ENCODE results near the gene B4GALNT1.
A peak's percentile ranks its signal among the peaks of the same experiment; 100 is the strongest.
"Not testable (repeated sequence)": the region's sequence is repeated elsewhere in the genome, so short reads cannot be mapped to it uniquely, and the experiment has no call there.

Gene B4GALNT1

GRCh38 chr12:57590864-57591781 lies 41.9 kb downstream of the B4GALNT1 start, which contains the start of gene PIP4K2C:
Gene PIP4K2C, plus strand, starts transcription at chr12:57591192. Its CDS starts 98 bp downstream, at chr12:57591290.
- DNase-seq (ENCODE audit: low spot score), result peak; percentile 86
- ChIA-PET POLR2A (ENCODE audit: low non-redundant PET) (no interaction called here), CTCF (interaction anchor here (0.6 to 3.3 kb wide), 9 partner anchors 8 to 116 kb away, joined by 3 to 26 read pairs (median 4); partner anchors contain the start of genes B4GALNT1 and OS9)
- TF ChIP-seq CTCF (conservative IDR thresholded peaks at IDR 0.05; ENCODE audit: low read depth), result no peak
- peak within 1 kb of the TSS; percentile 65 for H3K27ac ChIP-seq

- no peak for TF ChIP-seq CTCF (conservative IDR thresholded peaks at IDR 0.05; ENCODE audit: low read depth)
- ChIA-PET CTCF (interaction anchor here (0.6 kb wide), 1 partner anchor 42 kb away, joined by 3 read pairs; the partner anchor contains the start of gene B4GALNT1), POLR2A (ENCODE audit: low non-redundant PET) (no interaction called here)
- no peak for DNase-seq (ENCODE audit: low spot score)
- peak overlapping the region; percentile 65 for H3K27ac ChIP-seq
These were observed 42.5 kb downstream of the B4GALNT1 start for GRCh38 chr12:57590479-57590863.

- DNase-seq (ENCODE audit: low spot score); POLR2A ChIA-PET (ENCODE audit: low non-redundant PET); H3K27ac ChIP-seq: not testable (repeated sequence)
- CTCF ChIA-PET, result interaction anchor here (0.6 to 0.8 kb wide), 2 partner anchors 33 to 131 kb away, joined by 3 to 4 read pairs; no protein-coding TSS in a partner anchor
These were observed 43.9 kb downstream of the B4GALNT1 start for GRCh38 chr12:57588951-57589610.

- no peak for DNase-seq (ENCODE audit: low spot score)
- no peak overlapping the region for H3K27ac ChIP-seq
- POLR2A ChIA-PET (ENCODE audit: low non-redundant PET), result no interaction called here
- CTCF ChIA-PET, result no interaction called here
- no peak for TF ChIP-seq CTCF (conservative IDR thresholded peaks at IDR 0.05; ENCODE audit: low read depth)
These were observed 46.1 kb downstream of the B4GALNT1 start for GRCh38 chr12:57586832-57587429.

GRCh38 chr12:57586128-57586527 lies 46.9 kb downstream of the B4GALNT1 start:
- CTCF ChIA-PET, result interaction anchor here (0.6 to 1.1 kb wide), 2 partner anchors 10 to 47 kb away, joined by 3 to 5 read pairs; partner anchors contain the start of gene B4GALNT1
- POLR2A ChIA-PET (ENCODE audit: low non-redundant PET), result no interaction called here
- H3K27ac ChIP-seq, result no peak overlapping the region
- no peak for DNase-seq (ENCODE audit: low spot score)
- no peak for TF ChIP-seq CTCF (conservative IDR thresholded peaks at IDR 0.05; ENCODE audit: low read depth)

- DNase-seq (ENCODE audit: low spot score), result no peak
- POLR2A ChIA-PET (ENCODE audit: low non-redundant PET), result interaction anchor here (0.5 kb wide), 1 partner anchor 96 kb away, joined by 5 read pairs; no protein-coding TSS in a partner anchor
- CTCF ChIA-PET, result interaction anchor here (0.6 to 1.1 kb wide), 4 partner anchors 9 to 48 kb away, joined by 3 to 5 read pairs (median 4); partner anchors contain the start of gene B4GALNT1
- no peak for TF ChIP-seq CTCF (conservative IDR thresholded peaks at IDR 0.05; ENCODE audit: low read depth)
- no peak overlapping the region for H3K27ac ChIP-seq
These were observed 47.8 kb downstream of the B4GALNT1 start for GRCh38 chr12:57585156-57585555.
